PFSK-1 (cell line): ENCODE data around the gene RNF145.

Experiments
- POLR2AphosphoS5 ChIP-seq: IDR thresholded peaks from 2 replicates; pipeline ENCODE4 v1.6.1; 2012; ENCODE audit warnings: low read depth, mild to moderate bottlenecking, control low read depth, low read length, moderate library complexity
- SIN3A ChIP-seq: IDR thresholded peaks from 2 replicates; pipeline ENCODE4 v1.6.1; 2012; ENCODE audit warnings: mild to moderate bottlenecking, low read length, moderate library complexity, borderline replicate concordance; ENCODE audit not compliant: insufficient read depth
- TAF1 ChIP-seq: IDR thresholded peaks from 2 replicates; pipeline ENCODE4 v1.6.1; 2012; ENCODE audit warnings: low read length, control low read depth, borderline replicate concordance; ENCODE audit not compliant: insufficient read depth

- no peak for TF ChIP-seq TAF1
- TF ChIP-seq POLR2AphosphoS5, result no peak
- no peak for TF ChIP-seq SIN3A
Observed at GRCh38 chr5:159212657-159213462, 3.5 kb upstream of the RNF145 start.
